HCT116 (cell line): ENCODE data around the gene EIF2B2. TPM values are rescaled to one million over a fixed set of nuclear protein-coding genes. Genes with fewer than 3 reads are reported as not detected.

ENCODE experiments used
- ATAC-seq: fragments of 200-7000 bp; cut with Tn5 transposase; 2 replicates; pipeline ENCODE4 v1.9.1; 2020; ENCODE audit warnings: mild to moderate bottlenecking, moderate library complexity
- BruUV-seq: library from RNA; stranded (reverse); fragments of 400-500 nt; replicated peaks from 2 replicates; lab custom pipeline; 2021; lab: Mats Ljungman, UMichigan
- CTCF ChIA-PET: fragments of 300-600 bp; sonication (Branson Sonifier 250); formaldehyde crosslinking; loops from one replicate; lab custom pipeline; 2021; ENCODE audit warnings: antibody characterized with exemption; lab: Charles Lee
- POLR2A ChIA-PET: fragments of 300-600, 350-600 bp; sonication (Branson Sonifier 250); formaldehyde crosslinking; loops from one replicate; lab custom pipeline; 2021; ENCODE audit warnings: antibody characterized with exemption; lab: Charles Lee
- RAD21 ChIA-PET, 2 experiments: fragments of 300-600 bp; sonication (Branson Sonifier 250); formaldehyde crosslinking; loops; one replicate each; lab custom pipeline; 2023; ENCODE audit warnings: low total read pairs in 2 of 2; ENCODE audit not compliant: uncharacterized antibody in 2 of 2, unreplicated experiment in 2 of 2, low non-redundant PET in 1 of 2; lab: Charles Lee
- DNase-seq: peaks from one replicate; pipeline ENCODE4 v3.0.0-alpha.2; 2010; ENCODE audit warnings: low read depth, low spot score
- H2AFZ ChIP-seq: fragments of 200-600 bp; shearing (Covaris generic), sonication (generic); 2 replicates; pipeline ENCODE4 v1.6.1; 2017; ENCODE audit warnings: low read depth, mixed run types, mixed read lengths, antibody characterized with exemption, low read length; ENCODE audit not compliant: poor library complexity, severe bottlenecking
- H3K27ac ChIP-seq: 2 replicates; pipeline ENCODE4 v1.5.1; 2012; ENCODE audit warnings: low read depth, low read length
- H3K27me3 ChIP-seq: fragments of 200-600 bp; sonication (generic); 2 replicates; pipeline ENCODE4 v1.6.1; 2016; ENCODE audit warnings: mixed run types, low read length, mixed read lengths; ENCODE audit not compliant: insufficient read depth
- H3K36me3 ChIP-seq, 2 experiments: fragments of 200-500 bp in 1 of 2; fragments of 200-600 bp in 1 of 2; sonication (Bioruptor generic) in 1 of 2; sonication (generic) in 1 of 2; 2 replicates each; pipeline versions ENCODE4 v1.5.1 to v1.6.1; 2014 to 2016; ENCODE audit warnings: low read length in 2 of 2, inconsistent platforms in 1 of 2, mixed read lengths in 1 of 2, mixed run types in 1 of 2; ENCODE audit not compliant: insufficient read depth in 2 of 2, control insufficient read depth in 1 of 2
- H3K4me1 ChIP-seq, 2 experiments: fragments of 200-600 bp in 1 of 2; sonication (generic) in 1 of 2; 2 replicates each; pipeline versions ENCODE4 v1.5.1 to v1.6.1; 2012 to 2017; ENCODE audit warnings: low read length in 2 of 2, inconsistent platforms in 1 of 2, mild to moderate bottlenecking in 1 of 2, mixed read lengths in 1 of 2, mixed run types in 1 of 2, moderate library complexity in 1 of 2; ENCODE audit not compliant: insufficient read depth in 2 of 2, control insufficient read depth in 1 of 2
- H3K4me2 ChIP-seq: fragments of 200-600 bp; sonication (generic); 2 replicates; pipeline ENCODE4 v1.6.1; 2017; ENCODE audit warnings: mixed run types, low read length, mixed read lengths
- H3K4me3 ChIP-seq, 2 experiments: fragments of 200-600 bp in 1 of 2; sonication (generic) in 1 of 2; replicated peaks in 1 of 2; 2 replicates each; pipeline ENCODE4 v1.5.1; 2011 to 2016; ENCODE audit warnings: low read length in 2 of 2, control low read depth in 1 of 2, low read depth in 1 of 2, mild to moderate bottlenecking in 1 of 2, mixed read lengths in 1 of 2, mixed run types in 1 of 2
- H3K79me2 ChIP-seq: fragments of 200-600 bp; sonication (generic); 2 replicates; pipeline ENCODE4 v1.6.1; 2017; ENCODE audit warnings: mild to moderate bottlenecking, mixed run types, low read length, moderate library complexity, mixed read lengths; ENCODE audit not compliant: insufficient read depth
- H3K9ac ChIP-seq: fragments of 200-600 bp; sonication (generic); 2 replicates; pipeline ENCODE4 v1.6.1; 2016; ENCODE audit warnings: low read length, mixed read lengths
- H3K9me2 ChIP-seq: fragments of 200-600 bp; sonication (generic), shearing (Covaris generic); 2 replicates; pipeline ENCODE4 v1.6.1; 2017; ENCODE audit warnings: mixed run types, mild to moderate bottlenecking, moderate library complexity; ENCODE audit not compliant: insufficient read depth
- H3K9me3 ChIP-seq, 2 experiments: fragments of 200-500 bp in 1 of 2; fragments of 200-600 bp in 1 of 2; sonication (Bioruptor generic) in 1 of 2; sonication (generic) in 1 of 2; 2 replicates each; pipeline ENCODE4 v1.6.1; 2014 to 2017; ENCODE audit warnings: low read length in 2 of 2, mixed read lengths in 2 of 2, inconsistent platforms in 1 of 2, low read depth in 1 of 2, mild to moderate bottlenecking in 1 of 2, mixed run types in 1 of 2, moderate library complexity in 1 of 2; ENCODE audit not compliant: control insufficient read depth in 1 of 2, insufficient read depth in 1 of 2
- H4K20me1 ChIP-seq: fragments of 200-600 bp; sonication (generic), shearing (Covaris generic); 2 replicates; pipeline ENCODE4 v1.6.1; 2017; ENCODE audit warnings: mixed run types, mild to moderate bottlenecking, moderate library complexity; ENCODE audit not compliant: insufficient read depth
- CBX3 ChIP-seq: IDR thresholded peaks from 2 replicates; pipeline ENCODE4 v1.6.1; 2012; ENCODE audit warnings: low read depth
- CTCF ChIP-seq, 3 experiments: fragments of 200-600 bp in 1 of 3; sonication (generic) in 1 of 3; IDR thresholded peaks in 2 of 3; conservative IDR thresholded peaks in 1 of 3; 2 replicates each; pipeline ENCODE4 v1.5.1; 2012 to 2017; ENCODE audit warnings: low read depth in 2 of 3, low read length in 2 of 3, antibody characterized with exemption in 1 of 3, borderline replicate concordance in 1 of 3, control low read depth in 1 of 3, mild to moderate bottlenecking in 1 of 3, mixed read lengths in 1 of 3, mixed run types in 1 of 3, moderate library complexity in 1 of 3; ENCODE audit not compliant: insufficient read depth in 1 of 3
- EZH2 ChIP-seq: fragments of 200-600 bp; sonication (generic); IDR thresholded peaks from 2 replicates; pipeline ENCODE4 v1.6.1; 2017; ENCODE audit warnings: antibody characterized with exemption, mixed run types
- FOSL1 ChIP-seq: IDR thresholded peaks from 2 replicates; pipeline ENCODE4 v1.6.1; 2012; ENCODE audit warnings: low read depth
- POLR2A ChIP-seq: IDR thresholded peaks from 2 replicates; pipeline ENCODE4 v1.7.0; 2011; ENCODE audit warnings: borderline replicate concordance; ENCODE audit not compliant: insufficient read depth, insufficient read length; ENCODE audit errors: extremely low read depth
- REST ChIP-seq: IDR thresholded peaks from 2 replicates; pipeline ENCODE4 v1.6.1; 2012; ENCODE audit warnings: low read depth
- SRF ChIP-seq: IDR thresholded peaks from 2 replicates; pipeline ENCODE4 v1.6.1; 2012; ENCODE audit warnings: low read depth
- YY1 ChIP-seq: IDR thresholded peaks from 2 replicates; pipeline ENCODE4 v1.6.1; 2011; ENCODE audit warnings: low read length, low read depth, moderate library complexity, mild to moderate bottlenecking; ENCODE audit not compliant: insufficient replicate concordance; ENCODE audit errors: extremely low read depth
- intact Hi-C: fragments of 100-400 bp; cut with micrococcal nuclease; formaldehyde crosslinking; loops from 2 replicates; pipeline ENCODE4 v1.10.0; 2022
- total RNA-seq: library from RNA; stranded (reverse); gene quantifications from one replicate; pipeline ENCODE4 v1.2.1, GENCODE V29; 2021; ENCODE audit not compliant: unreplicated experiment
- TF ChIP-seq, protein P1 (sequence below): IDR thresholded peaks from 2 replicates; pipeline ENCODE4 v1.6.1; 2012

EIF2B2 gene
- total RNA-seq, 1 experiment from 2014 or later = 54.8 TPM

DNA sequence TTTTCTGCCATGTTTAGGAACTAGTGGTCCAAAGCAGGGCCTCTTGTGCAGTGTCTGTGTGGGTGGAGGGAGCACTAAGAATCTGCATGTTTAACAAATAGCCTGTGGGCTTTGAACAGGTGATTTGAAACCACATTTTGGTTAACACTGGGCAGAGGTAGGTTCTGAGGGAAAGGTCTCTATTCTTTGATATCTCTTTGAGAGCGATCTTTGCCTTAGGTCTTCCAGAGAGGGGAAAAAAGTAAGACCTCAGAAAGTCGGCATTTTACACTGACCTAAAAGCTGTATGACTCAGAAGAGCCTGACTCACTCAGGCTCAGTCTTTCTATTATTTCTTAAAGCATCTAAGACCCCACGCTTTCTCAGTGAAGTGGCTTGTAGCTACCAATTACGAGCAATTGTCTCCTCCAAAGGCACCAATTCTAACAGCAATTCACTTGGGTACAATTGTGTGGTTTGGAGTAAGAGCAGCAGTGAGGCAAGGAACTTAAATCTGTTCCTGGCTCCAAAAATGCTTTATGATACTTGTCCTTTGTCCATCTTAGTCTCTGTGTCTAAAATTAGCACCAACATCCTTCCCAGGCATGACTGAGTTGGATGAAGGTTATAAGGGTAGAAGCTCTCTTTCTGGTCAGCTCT is 8.8 kb downstream of the EIF2B2 start:
- DNase-seq (no peak), ATAC-seq (peak; percentile 61)
- H3K9me3 ChIP-seq = no peaks in the 10 kb centered on the region
- H4K20me1 ChIP-seq = peaks cover 5% of the 10 kb centered on the region; the same call in 1 of the 2 replicates
- TF ChIP-seq YY1 (no peak), EZH2 (no peak), POLR2A (no peak), FOSL1 (peak; percentile 30; the same call in 1 of the 2 replicates), SRF (no peak), CTCF (IDR thresholded peaks at IDR 0.05 in 2 of 3, conservative IDR thresholded peaks at IDR 0.05 in 1 of 3; ENCODE audit: borderline replicate concordance in 1 of 3, insufficient read depth in 1 of 3, low read depth in 2 of 3, low read length in 2 of 3) (no peak)
- peak overlapping the region; percentile 33; the same call in 1 of the 2 replicates for H3K4me2 ChIP-seq
- CTCF ChIA-PET = no interaction called here
- peaks cover 0 to 12% of the 10 kb centered on the region in 2 experiments; a peak in 2 of 4 replicates for H3K4me1 ChIP-seq
- no peaks in the 10 kb centered on the region for H3K79me2 ChIP-seq
- RAD21 ChIA-PET = no interaction called here
- no peak overlapping the region; the same call in 1 of the 2 replicates for H3K27ac ChIP-seq
- intact Hi-C loops = no loop called here
- H3K4me3 ChIP-seq = no peak overlapping the region
- H3K9ac ChIP-seq = no peak overlapping the region
- no peak overlapping the region for H2AFZ ChIP-seq
- no peaks in the 10 kb centered on the region for H3K27me3 ChIP-seq
- no peaks in the 10 kb centered on the region for H3K9me2 ChIP-seq
- no TSS peak for BruUV-seq
- peaks cover 29 to 41% of the 10 kb centered on the region in 2 experiments; a peak in 3 of 4 replicates for H3K36me3 ChIP-seq
- POLR2A ChIA-PET = no interaction called here

DNA sequence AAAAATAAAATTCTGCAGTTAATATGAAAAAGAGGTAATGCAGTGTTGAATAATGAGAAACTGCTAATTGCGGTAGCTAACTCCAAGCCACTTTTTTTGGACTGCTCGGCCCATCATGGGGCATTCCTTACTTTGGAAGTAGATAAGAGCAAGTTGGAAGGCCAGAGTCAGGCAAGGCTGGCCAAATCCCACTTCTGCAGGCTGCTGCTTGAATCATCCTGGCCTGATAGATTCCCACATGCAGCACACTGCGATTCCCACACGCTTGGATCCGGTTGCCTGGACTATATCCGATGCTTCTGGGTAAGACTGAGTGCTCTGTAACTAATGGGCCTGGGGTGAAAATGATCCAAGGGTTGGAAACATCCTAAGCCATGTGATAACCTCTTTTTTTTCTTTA is 10.6 kb downstream of the EIF2B2 start:
- H3K79me2 ChIP-seq = no peaks in the 10 kb centered on the region
- no TSS peak for BruUV-seq
- H3K36me3 ChIP-seq = peaks cover 24 to 41% of the 10 kb centered on the region in 2 experiments
- ChIA-PET CTCF (interaction anchor here (2.3 kb wide), 1 partner anchor 10 kb away, joined by 7 read pairs; no protein-coding TSS in a partner anchor), POLR2A (no interaction called here), RAD21 (no interaction called here)
- no peak overlapping the region for H3K27ac ChIP-seq
- no peak for ATAC-seq
- peaks cover 5% of the 10 kb centered on the region; the same call in 1 of the 2 replicates for H4K20me1 ChIP-seq
- no peaks in the 10 kb centered on the region for H3K27me3 ChIP-seq
- H2AFZ ChIP-seq = no peak overlapping the region
- peaks cover 0 to 12% of the 10 kb centered on the region in 2 experiments; a peak in 2 of 4 replicates for H3K4me1 ChIP-seq
- no peaks in the 10 kb centered on the region for H3K9me2 ChIP-seq
- no peak overlapping the region for H3K4me2 ChIP-seq
- no peaks in the 10 kb centered on the region for H3K9me3 ChIP-seq
- no peak overlapping the region for H3K4me3 ChIP-seq
- intact Hi-C loops = no loop called here
- no peak overlapping the region for H3K9ac ChIP-seq
- no peak for DNase-seq
- TF ChIP-seq, protein P1, sequence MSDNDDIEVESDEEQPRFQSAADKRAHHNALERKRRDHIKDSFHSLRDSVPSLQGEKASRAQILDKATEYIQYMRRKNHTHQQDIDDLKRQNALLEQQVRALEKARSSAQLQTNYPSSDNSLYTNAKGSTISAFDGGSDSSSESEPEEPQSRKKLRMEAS = no peak
- no peak for TF ChIP-seq SRF
- no peak for TF ChIP-seq POLR2A
- TF ChIP-seq EZH2 = no peak
- no peak for TF ChIP-seq REST
- TF ChIP-seq CBX3 = no peak
- no peak for TF ChIP-seq CTCF (IDR thresholded peaks at IDR 0.05 in 2 of 3, conservative IDR thresholded peaks at IDR 0.05 in 1 of 3; ENCODE audit: borderline replicate concordance in 1 of 3, insufficient read depth in 1 of 3, low read depth in 2 of 3, low read length in 2 of 3)
